Stimulated activated CD8-positive, alpha-beta memory T cell treated with anti-CD3 and anti-CD28 coated beads, Interleukin-15, amount 100 ng/mL, for 24 hours (primary cell): ENCODE data around the gene ICOSLG.
"Not testable (repeated sequence)": the region's sequence is repeated elsewhere in the genome, so short reads cannot be mapped to it uniquely, and the experiment has no call there.

Experiments
- DNase-seq: peaks from one replicate; pipeline ENCODE4 v3.0.0-alpha.2; 2020; ENCODE audit warnings: low read depth

Gene ICOSLG, protein sequence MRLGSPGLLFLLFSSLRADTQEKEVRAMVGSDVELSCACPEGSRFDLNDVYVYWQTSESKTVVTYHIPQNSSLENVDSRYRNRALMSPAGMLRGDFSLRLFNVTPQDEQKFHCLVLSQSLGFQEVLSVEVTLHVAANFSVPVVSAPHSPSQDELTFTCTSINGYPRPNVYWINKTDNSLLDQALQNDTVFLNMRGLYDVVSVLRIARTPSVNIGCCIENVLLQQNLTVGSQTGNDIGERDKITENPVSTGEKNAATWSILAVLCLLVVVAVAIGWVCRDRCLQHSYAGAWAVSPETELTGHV

GRCh38 chr21:44240842-44241241 lies at the start of gene ICOSLG:
Gene ICOSLG (minus strand): TSS chr21:44240943. CDS start chr21:44240817, 126 bp downstream.
- not testable (repeated sequence) for DNase-seq

DNA sequence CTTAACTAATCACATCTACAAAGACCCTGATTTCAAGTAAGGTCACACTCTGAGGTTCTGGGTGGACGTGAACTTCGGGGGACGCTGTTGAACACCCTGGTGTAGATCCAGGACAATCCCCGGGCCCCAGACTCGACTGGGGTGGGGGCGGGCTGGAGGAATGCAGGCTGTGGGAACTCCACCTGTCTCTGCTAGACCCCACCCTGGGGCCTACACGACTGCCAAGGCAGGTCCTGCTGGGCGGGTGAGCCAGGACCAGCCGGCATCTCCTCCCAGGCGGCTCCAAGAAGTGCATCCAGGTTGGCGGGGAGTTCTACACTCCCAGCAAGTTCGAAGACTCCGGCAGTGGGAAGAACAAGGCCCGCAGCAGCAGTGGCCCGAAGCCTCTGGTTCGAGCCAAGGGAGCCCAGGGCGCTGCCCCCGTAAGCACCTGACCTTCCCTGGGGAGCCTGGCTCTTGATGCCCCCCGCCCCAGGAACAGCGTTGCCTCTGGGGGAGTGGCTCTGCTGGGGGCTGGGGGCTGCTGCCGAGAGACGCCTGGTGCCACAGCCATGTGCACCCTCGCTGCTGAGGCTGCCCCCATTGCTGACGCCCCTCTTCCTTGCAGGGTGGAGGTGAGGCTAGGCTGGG lies 48.8 kb upstream of the ICOSLG start:
- DNase-seq: no peak

DNA sequence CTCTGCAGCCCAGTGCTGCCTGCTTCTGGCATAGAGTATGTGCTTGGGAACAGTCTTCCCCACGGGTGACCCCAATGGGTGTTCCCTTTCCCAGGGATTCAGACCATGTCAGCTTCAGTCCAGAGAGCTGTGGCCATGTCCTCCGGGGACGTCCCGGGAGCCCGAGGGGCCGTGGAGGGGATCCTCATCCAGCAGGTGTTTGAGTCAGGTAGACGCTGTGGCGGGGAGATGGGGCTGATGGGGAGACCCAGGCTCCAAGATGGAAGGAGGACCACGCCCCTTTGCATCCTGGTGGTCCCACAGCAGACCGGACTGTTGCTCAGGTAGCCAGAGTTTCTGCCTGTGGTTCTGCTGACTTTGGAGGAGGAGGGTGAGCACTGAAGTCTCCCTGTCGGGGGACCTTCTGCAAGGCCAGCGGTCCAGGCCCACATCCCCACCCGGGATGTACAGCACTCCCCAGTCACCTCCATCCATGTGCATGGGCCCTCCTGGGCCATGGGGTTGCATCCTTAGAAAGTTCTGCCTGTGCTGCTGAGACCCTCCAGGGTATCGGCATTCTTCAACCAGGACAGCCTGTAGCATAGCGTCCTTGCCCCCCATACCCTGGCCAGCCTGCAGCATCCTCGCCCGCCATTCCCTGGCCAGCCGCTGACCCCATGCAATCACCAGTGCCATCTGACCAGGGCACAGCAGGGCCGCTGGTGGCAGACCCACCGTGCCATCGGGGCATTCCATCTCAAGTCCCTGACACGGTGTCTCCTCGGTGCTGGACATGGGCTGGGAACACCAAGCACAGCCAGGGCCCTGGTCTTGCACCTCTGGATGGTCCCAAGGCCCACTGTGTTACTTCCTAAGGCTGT lies 47.7 kb upstream of the ICOSLG start:
- no peak for DNase-seq

- no peak for DNase-seq
These were observed 46.2 kb upstream of the ICOSLG start for GRCh38 chr21:44286716-44287632.

DNA sequence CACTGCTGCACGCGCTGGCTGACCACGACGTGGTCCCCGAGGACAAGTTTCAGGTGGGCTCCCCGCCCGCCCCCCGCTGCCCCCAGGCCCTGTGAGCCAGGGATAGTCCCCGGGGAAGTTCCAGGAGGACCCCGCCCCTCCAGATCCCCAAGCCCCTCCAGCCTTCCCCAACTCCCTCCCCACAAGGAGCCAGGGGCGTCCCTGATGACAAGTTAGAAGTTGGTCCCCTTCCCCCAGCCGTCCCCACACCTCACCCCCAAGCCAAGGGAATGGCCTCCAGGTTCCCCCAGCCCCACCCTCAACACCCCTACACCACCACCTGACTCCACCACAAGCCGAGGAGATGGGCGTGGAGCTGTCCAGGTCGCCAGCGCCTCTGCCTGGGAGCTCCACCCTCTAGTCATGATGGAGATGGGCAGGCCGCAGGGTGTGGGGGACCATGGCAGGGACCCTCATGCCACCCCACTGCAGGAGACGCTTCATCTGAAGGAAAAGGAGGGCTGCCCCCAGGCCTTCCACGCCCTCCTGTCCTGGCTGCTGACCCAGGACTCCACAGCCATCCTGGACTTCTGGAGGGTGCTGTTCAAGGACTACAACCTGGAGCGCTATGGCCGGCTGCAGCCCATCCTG lies 45.5 kb upstream of the ICOSLG start:
- DNase-seq: no peak

DNA sequence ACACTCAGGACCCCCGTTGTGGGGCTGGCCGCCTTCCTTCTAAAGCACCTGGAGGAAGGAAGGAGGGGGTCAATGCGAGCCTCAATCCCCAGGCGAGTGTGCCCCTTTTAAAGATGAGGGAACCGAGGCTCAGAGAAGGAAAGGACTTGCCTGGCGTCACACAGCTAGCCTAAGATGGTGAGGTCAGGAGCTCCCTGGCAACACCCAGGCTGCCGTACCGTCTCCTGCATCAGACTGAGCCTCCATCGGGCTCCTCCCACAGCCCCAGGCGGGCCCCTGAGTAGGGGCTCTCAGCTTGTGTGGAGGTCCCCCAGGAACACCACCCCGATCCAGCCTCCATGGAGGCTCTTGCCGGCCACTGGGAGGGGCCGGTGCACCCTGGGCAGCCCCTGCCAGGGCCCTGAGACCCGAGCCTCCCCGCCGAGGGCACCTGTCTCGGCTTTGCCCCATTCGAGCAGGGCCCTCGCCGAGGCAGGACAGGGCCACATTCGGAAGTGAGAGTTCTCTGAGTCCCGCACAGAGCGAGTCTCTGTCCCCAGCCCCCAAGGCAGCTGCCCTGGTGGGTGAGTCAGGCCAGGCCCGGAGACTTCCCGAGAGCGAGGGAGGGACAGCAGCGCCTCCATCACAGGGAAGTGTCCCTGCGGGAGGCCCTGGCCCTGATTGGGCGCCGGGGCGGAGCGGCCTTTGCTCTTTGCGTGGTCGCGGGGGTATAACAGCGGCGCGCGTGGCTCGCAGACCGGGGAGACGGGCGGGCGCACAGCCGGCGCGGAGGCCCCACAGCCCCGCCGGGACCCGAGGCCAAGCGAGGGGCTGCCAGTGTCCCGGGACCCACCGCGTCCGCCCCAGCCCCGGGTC lies 44.6 kb upstream of the ICOSLG start, which contains the start of gene AIRE:
Gene AIRE, plus strand, starts transcription at position 739 of the 855 bp plus-strand sequence. CDS start 131 bp downstream, outside the sequence.
- no peak for DNase-seq

GRCh38 chr21:44283948-44284347 lies 43.2 kb upstream of the ICOSLG start:
- no peak for DNase-seq

GRCh38 chr21:44283211-44283785 lies 42.6 kb upstream of the ICOSLG start:
- not testable (repeated sequence) for DNase-seq

GRCh38 chr21:44282370-44282769 lies 41.6 kb upstream of the ICOSLG start:
- no peak for DNase-seq

GRCh38 chr21:44281801-44282200 lies 41.1 kb upstream of the ICOSLG start:
- no peak for DNase-seq

DNA sequence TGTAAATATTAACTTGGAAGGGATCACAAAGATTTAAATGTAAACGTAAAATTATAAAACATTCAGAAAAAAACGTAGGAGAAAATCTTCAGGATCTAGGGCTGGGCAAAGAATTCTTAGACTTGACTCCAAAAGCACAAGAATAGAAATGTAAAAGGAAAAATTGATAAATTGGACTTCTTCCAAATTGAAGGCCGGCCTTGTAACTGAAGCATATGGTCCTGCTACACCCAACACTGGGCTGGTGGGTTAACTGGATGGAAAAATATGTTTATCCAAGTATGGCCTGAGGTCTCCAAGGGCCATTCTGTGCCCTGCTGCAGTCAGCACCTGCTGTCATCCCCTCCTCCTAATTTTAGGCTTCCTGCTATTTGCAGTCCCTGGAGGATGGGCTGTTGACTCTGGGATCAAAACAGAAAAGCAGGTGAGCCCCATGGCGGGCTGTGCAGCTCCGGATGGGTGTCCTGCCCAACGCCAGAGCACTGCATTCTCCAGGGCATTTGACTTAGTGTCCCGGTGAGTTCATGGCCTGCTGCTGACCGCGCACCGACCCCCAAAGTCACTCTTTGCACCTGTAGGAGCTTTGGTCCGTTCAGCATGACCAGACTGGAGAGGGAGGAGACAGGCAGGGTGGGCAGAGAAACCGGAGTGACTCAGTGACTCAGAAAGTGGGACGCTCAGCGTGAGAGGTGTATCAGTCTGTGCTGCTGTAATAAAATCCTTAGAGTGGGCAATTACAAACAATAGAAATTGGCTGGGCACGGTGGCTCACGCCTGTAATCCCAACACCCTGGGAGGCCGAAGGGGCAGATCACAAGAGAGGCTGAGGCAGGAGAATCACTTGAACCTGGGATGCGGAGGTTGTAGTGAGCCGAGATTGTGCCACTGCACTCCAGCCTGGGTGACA lies 38.9 kb upstream of the ICOSLG start:
- DNase-seq: no peak

- DNase-seq: no peak
These were observed 34.3 kb upstream of the ICOSLG start for GRCh38 chr21:44275041-44275440.

DNA sequence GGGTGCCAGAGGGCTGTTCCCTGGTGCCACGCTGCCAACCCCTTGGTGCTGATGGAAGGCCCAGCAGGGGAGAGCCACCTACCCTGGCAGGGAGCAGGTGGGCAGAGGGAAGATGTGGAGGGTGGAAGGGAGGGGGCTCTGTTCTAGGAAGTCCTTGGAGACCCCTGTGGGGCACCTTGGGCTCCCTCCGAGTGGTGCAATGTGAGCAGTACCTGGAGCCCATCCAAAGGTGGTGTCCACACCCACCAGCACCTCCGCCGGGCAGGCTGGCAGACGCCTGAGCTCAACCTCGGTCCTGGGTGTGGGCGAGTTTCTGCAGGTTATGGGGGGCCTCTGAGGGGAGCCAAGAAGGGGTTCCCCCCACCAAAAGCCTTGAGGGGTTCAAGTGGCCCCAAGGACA lies 32.3 kb upstream of the ICOSLG start:
- no peak for DNase-seq

DNA sequence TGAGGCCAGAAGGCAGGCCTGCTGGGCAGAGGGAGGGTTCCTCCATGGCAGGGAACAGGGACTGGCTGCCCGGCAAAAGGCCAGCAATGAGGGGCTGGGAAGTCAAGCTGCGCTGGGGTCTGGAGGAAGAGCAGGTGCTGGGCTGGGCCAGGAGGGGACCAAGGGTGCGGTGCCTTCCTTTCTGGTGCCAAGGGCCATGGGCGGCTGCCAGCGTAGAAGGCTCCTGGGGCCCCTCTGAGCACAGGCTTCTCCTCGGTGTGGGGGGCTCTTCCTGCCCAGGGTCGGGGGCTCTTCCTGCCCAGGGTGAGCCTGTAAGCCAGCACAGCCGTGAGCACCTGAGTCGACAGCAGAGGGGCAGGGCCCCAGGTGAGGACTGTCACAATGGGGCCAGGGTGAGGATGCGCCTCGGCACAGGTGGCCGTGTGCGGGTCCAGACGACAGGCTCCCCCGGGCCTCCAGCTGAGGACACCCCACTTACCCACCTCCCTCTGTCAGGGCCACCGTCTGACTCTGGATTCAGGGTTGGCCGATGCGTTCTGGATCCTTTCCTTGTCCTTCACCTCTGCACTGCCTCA lies 31.6 kb upstream of the ICOSLG start:
- DNase-seq: no peak

DNA sequence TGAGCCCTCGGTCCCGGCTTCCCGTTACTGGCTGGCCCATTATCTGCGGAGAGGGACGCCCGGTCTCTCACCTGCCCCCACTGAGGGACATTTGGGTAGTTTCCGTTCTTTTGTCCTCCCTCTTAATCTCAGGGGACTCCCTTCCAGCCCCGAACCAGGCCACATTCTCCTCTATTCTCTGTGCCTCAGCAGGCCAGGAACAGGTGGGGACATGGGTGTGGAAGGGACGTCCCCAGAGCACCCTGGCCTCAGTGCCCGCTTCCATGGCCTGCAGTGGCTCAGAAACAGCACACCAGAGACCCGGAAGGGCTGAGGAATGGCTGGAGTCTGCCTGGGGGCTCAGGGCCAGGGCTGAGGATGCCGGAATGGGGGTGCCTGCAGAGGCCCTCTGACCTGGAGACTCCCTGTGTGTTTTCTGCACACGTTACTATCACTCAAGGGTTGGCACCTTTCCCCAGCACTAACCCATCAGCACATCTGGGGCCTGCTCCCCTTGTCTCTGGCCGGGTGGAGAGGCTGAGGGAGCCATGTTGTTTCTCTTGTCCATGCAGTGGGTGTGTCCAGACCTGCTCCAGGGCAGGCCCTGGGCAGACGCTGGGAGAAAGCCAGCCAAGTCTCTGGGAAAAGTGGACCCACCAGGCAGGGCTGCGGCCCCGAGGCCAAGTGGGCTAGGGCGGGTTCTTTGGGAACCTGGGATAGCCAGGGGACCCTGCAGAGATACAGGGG lies 31.0 kb upstream of the ICOSLG start:
- DNase-seq: no peak

GRCh38 chr21:44269090-44269489 lies 28.3 kb upstream of the ICOSLG start:
- no peak for DNase-seq

DNA sequence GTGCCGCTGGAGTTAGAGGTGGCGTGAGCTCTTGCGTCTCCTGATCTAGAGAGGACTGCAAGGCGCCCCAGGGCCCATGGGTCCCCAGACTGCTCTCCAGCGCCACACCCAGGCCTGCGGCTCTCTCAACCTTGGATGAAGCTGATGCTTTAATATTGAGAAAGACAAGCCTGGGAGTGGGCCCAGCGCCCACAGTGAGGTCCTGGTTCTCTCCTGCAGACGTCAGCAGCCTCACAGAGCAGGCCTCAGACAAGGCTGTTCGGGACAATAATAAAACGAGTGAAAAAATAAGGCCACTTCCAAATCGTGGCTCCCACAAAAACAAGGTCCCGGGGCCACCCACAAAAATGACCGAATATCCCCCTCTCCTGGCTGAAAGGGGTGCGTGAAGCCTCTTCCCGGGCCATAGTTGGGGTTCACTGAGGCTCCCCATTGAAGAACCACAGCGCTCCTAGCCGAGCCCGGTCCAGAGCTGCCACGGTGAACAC lies 27.0 kb upstream of the ICOSLG start:
- DNase-seq: no peak
